Panc1 (cell line): ENCODE measurements around the gene IL17D. TPM values are rescaled to one million over a fixed set of nuclear protein-coding genes. Genes with fewer than 3 reads are reported as not detected.

Experiments
- ATAC-seq: fragments of 200-7000 bp; cut with Tn5 transposase; 2 replicates; pipeline ENCODE4 v1.9.1; 2020; ENCODE audit warnings: mild to moderate bottlenecking, moderate library complexity
- BruUV-seq: library from RNA; stranded (reverse); fragments of 400-500 nt; replicated peaks from 2 replicates; lab custom pipeline; 2021; lab: Mats Ljungman, UMichigan
- CTCF ChIA-PET: fragments of 300-600 bp; sonication (Branson Sonifier 250); formaldehyde crosslinking; loops from one replicate; lab custom pipeline; 2022; ENCODE audit warnings: antibody characterized with exemption; lab: Charles Lee
- POLR2A ChIA-PET: fragments of 300-600 bp; sonication (Branson Sonifier 250); formaldehyde crosslinking; loops from one replicate; lab custom pipeline; 2022; ENCODE audit warnings: antibody characterized with exemption; lab: Charles Lee
- DNase-seq: peaks from one replicate; pipeline ENCODE4 v3.0.0-alpha.2; 2010; ENCODE audit warnings: low read depth, low spot score
- H3K27ac ChIP-seq: 2 replicates; pipeline ENCODE4 v1.5.1; 2011; ENCODE audit warnings: mild to moderate bottlenecking, low read length, inconsistent platforms
- H3K27me3 ChIP-seq: fragments of 200-500 bp; sonication (Bioruptor generic); 2 replicates; pipeline ENCODE4 v1.6.0; 2014; ENCODE audit warnings: low read length, inconsistent platforms; ENCODE audit not compliant: control insufficient read depth, insufficient read depth
- H3K36me3 ChIP-seq: fragments of 200-500 bp; sonication (Bioruptor generic); 2 replicates; pipeline ENCODE4 v1.5.1; 2014; ENCODE audit warnings: inconsistent platforms, mild to moderate bottlenecking, low read length, moderate library complexity; ENCODE audit not compliant: control insufficient read depth, insufficient read depth
- H3K4me1 ChIP-seq: 2 replicates; pipeline ENCODE4 v1.5.1; 2011; ENCODE audit warnings: inconsistent platforms, mild to moderate bottlenecking, low read length, moderate library complexity; ENCODE audit not compliant: control insufficient read depth, insufficient read depth
- H3K4me3 ChIP-seq, 2 experiments: 2 replicates each; pipeline ENCODE4 v1.5.1; 2011 to 2012; ENCODE audit warnings: low read depth in 2 of 2, low read length in 2 of 2, mild to moderate bottlenecking in 2 of 2, inconsistent platforms in 1 of 2, moderate library complexity in 1 of 2
- H3K9me3 ChIP-seq: fragments of 200-500 bp; sonication (Bioruptor generic); 2 replicates; pipeline ENCODE4 v1.5.1; 2014; ENCODE audit warnings: low read depth, mild to moderate bottlenecking, inconsistent platforms, low read length, moderate library complexity; ENCODE audit not compliant: control insufficient read depth, insufficient read depth
- CTCF ChIP-seq: fragments of 450-650 bp; IDR thresholded peaks from 2 replicates; pipeline ENCODE4 v1.5.1; 2017; ENCODE audit warnings: mild to moderate bottlenecking
- POLR2AphosphoS5 ChIP-seq: IDR thresholded peaks from 2 replicates; pipeline ENCODE4 v1.6.1; 2012; ENCODE audit warnings: mild to moderate bottlenecking, low read depth, low read length, moderate library complexity
- REST ChIP-seq, 2 experiments: IDR thresholded peaks; 2 replicates each; pipeline ENCODE4 v1.6.1; 2011 to 2012; ENCODE audit warnings: low read depth in 2 of 2, control low read depth in 1 of 2, low read length in 1 of 2, mild to moderate bottlenecking in 1 of 2, moderate library complexity in 1 of 2; ENCODE audit not compliant: insufficient read depth in 1 of 2
- SIN3A ChIP-seq: IDR thresholded peaks from 2 replicates; pipeline ENCODE4 v1.6.1; 2012; ENCODE audit warnings: low read depth, mild to moderate bottlenecking, low read length, moderate library complexity, borderline replicate concordance; ENCODE audit not compliant: insufficient read depth
- TCF7L2 ChIP-seq: IDR thresholded peaks from 2 replicates; pipeline ENCODE4 v1.6.1; 2011; ENCODE audit warnings: mild to moderate bottlenecking, low read depth, low read length, inconsistent platforms
- in situ Hi-C: cut with HindIII; loops from 2 replicates; pipeline ENCODE4 v1.10.0; 2016; ENCODE audit warnings: low sequenced_read_pairs, low pct_unique_long_range_greater_than_20kb
- intact Hi-C: fragments of 100-400 bp; cut with micrococcal nuclease; formaldehyde crosslinking; loops from one replicate; pipeline ENCODE4 v1.10.0; 2022; ENCODE audit not compliant: unreplicated experiment
- total RNA-seq: library from RNA; stranded (reverse); gene quantifications from one replicate; pipeline ENCODE4 v1.2.1, GENCODE V29; 2021; ENCODE audit not compliant: unreplicated experiment

The IL17D gene
- total RNA-seq, 1 experiment from 2014 or later = 0.46 TPM

- no peaks in the 10 kb centered on the region for H3K36me3 ChIP-seq
- no TSS peak for BruUV-seq
- H3K27ac ChIP-seq = no peak overlapping the region
- H3K4me3 ChIP-seq = no peak overlapping the region
- ATAC-seq (no peak), DNase-seq (no peak)
- intact Hi-C loops = no loop called here
- CTCF ChIA-PET = no interaction called here
- H3K4me1 ChIP-seq = no peaks in the 10 kb centered on the region
- H3K27me3 ChIP-seq = no peaks in the 10 kb centered on the region
- in situ Hi-C loops = no loop called here
- TF ChIP-seq REST (IDR thresholded peaks at IDR 0.05; ENCODE audit: insufficient read depth in 1 of 2, low read depth in 2 of 2, low read length in 1 of 2) (no peak), POLR2AphosphoS5 (no peak), TCF7L2 (no peak), SIN3A (no peak), CTCF (no peak)
- POLR2A ChIA-PET = no interaction called here
- H3K9me3 ChIP-seq = no peaks in the 10 kb centered on the region
Observed at GRCh38 chr13:20718958-20719566, 15.6 kb downstream of the IL17D start.

- ChIA-PET CTCF (no interaction called here), POLR2A (no interaction called here)
- intact Hi-C loops = no loop called here
- DNase-seq = no peak
- no peak overlapping the region for H3K27ac ChIP-seq
- no peaks in the 10 kb centered on the region for H3K36me3 ChIP-seq
- H3K9me3 ChIP-seq = no peaks in the 10 kb centered on the region
- in situ Hi-C loops = no loop called here
- H3K4me1 ChIP-seq = no peaks in the 10 kb centered on the region
- no peak overlapping the region for H3K4me3 ChIP-seq
- no peak for ATAC-seq
- no peak for TF ChIP-seq TCF7L2
- no peak for TF ChIP-seq REST (IDR thresholded peaks at IDR 0.05; ENCODE audit: insufficient read depth in 1 of 2, low read depth in 2 of 2, low read length in 1 of 2)
- no peak for TF ChIP-seq CTCF
- no peak for TF ChIP-seq SIN3A
- TF ChIP-seq POLR2AphosphoS5 = no peak
- H3K27me3 ChIP-seq = no peaks in the 10 kb centered on the region
- no TSS peak for BruUV-seq
Observed at GRCh38 chr13:20719783-20720182, 16.3 kb downstream of the IL17D start.
